A549 (cell line): Measurements from ENCODE around the gene NCCRP1. TPM values are rescaled to one million over a fixed set of nuclear protein-coding genes. Genes with fewer than 3 reads are reported as not detected.

Experiments
- ATAC-seq, 2 experiments: fragments of 200-7000 bp in 1 of 2; fragments of >200 bp in 1 of 2; cut with Nextera tagmentation in 1 of 2; cut with Tn5 transposase in 1 of 2; 3 replicates each; pipeline versions ENCODE4 v1.8.0 to v1.9.1; 2018 to 2020; ENCODE audit warnings: mild to moderate bottlenecking in 1 of 2, moderate library complexity in 1 of 2
- CTCF ChIA-PET: fragments of 300-600 bp; sonication (Branson Sonifier 250); formaldehyde crosslinking; extraction: SDS; loops from one replicate; lab custom pipeline; 2021; ENCODE audit warnings: antibody characterized with exemption, inconsistent platforms; lab: Yijun Ruan, JAX
- POLR2A ChIA-PET: fragments of 350-600 bp; formaldehyde crosslinking; extraction: SDS; loops from one replicate; lab custom pipeline; 2021; ENCODE audit warnings: antibody characterized with exemption, inconsistent platforms; lab: Yijun Ruan, JAX
- DNase-seq, 2 experiments: peaks; one replicate each; pipeline versions ENCODE4 v3.0.0 to v3.0.0-alpha.2; 2011 to 2016; ENCODE audit warnings: low read depth in 1 of 2, low spot score in 1 of 2
- FAIRE-seq: peaks from 2 replicates; lab custom pipeline; 2011; peaks lifted over from hg19 to GRCh38; lab: Jason Lieb, UNC
- H3K27ac ChIP-seq, 2 experiments: fragments of >200 bp; sonication (Bioruptor Twin); formaldehyde crosslinking; 3 replicates each; pipeline ENCODE4 v1.5.1; 2016 to 2017
- H3K4me1 ChIP-seq: fragments of >200 bp; sonication (Bioruptor Twin); formaldehyde crosslinking; 3 replicates; pipeline ENCODE4 v1.6.1; 2016
- H3K4me2 ChIP-seq: fragments of >200 bp; sonication (Bioruptor Twin); formaldehyde crosslinking; 3 replicates; pipeline ENCODE4 v1.6.1; 2016
- H3K4me3 ChIP-seq: fragments of >200 bp; sonication (Bioruptor Twin); formaldehyde crosslinking; 3 replicates; pipeline ENCODE4 v1.5.1; 2016
- H3K9me3 ChIP-seq: fragments of >200 bp; sonication (Bioruptor Twin); formaldehyde crosslinking; 3 replicates; pipeline ENCODE4 v1.6.1; 2016
- BHLHE40 ChIP-seq: IDR thresholded peaks from 2 replicates; pipeline ENCODE4 v1.6.1; 2012; ENCODE audit warnings: low read depth, low read length, inconsistent platforms
- CEBPB ChIP-seq, 2 experiments: fragments of >200 bp in 1 of 2; sonication (Bioruptor Twin) in 1 of 2; formaldehyde crosslinking in 1 of 2; IDR thresholded peaks; 2 replicates each; pipeline ENCODE4 v1.6.1; 2012 to 2016
- CHD2 ChIP-seq: fragments of 150-350 bp; IDR thresholded peaks from 2 replicates; pipeline ENCODE4 v1.6.1; 2014; ENCODE audit warnings: low read length; ENCODE audit not compliant: partially characterized antibody
- CHD4 ChIP-seq: fragments of 200-600 bp; sonication (generic); IDR thresholded peaks from 2 replicates; pipeline ENCODE4 v1.6.1; 2016; ENCODE audit warnings: antibody characterized with exemption, mild to moderate bottlenecking, borderline replicate concordance
- EHF ChIP-seq: fragments of 250-450 bp; sonication (Bioruptor Pico); IDR thresholded peaks from 2 replicates; pipeline ENCODE4 v1.5.0; 2020; ENCODE audit warnings: mild to moderate bottlenecking
- EP300 ChIP-seq, 2 experiments: fragments of >200 bp; sonication (Bioruptor Twin); formaldehyde crosslinking; IDR thresholded peaks; 2 replicates in 1 of 2; 3 replicates in 1 of 2; pipeline ENCODE4 v1.6.1; 2016 to 2017
- FOSB ChIP-seq: fragments of 250-450 bp; sonication (Bioruptor Pico); IDR thresholded peaks from 2 replicates; pipeline ENCODE4 v1.5.0; 2020; ENCODE audit warnings: mild to moderate bottlenecking, moderate library complexity
- FOSL2 ChIP-seq, 2 experiments: fragments of 450-650 bp in 1 of 2; fragments of >200 bp in 1 of 2; sonication (Bioruptor Twin) in 1 of 2; formaldehyde crosslinking; IDR thresholded peaks; 2 replicates each; pipeline versions ENCODE4 v1.5.0 to v1.6.1; 2016 to 2020; ENCODE audit warnings: mild to moderate bottlenecking in 1 of 2, moderate library complexity in 1 of 2
- HES2 ChIP-seq: fragments of >200 bp; sonication (Bioruptor Twin); formaldehyde crosslinking; IDR thresholded peaks from 2 replicates; pipeline ENCODE4 v1.6.1; 2016
- HEYL ChIP-seq: fragments of 250-450 bp; sonication (Bioruptor Pico); IDR thresholded peaks from 2 replicates; pipeline ENCODE4 v1.8.0; 2021; ENCODE audit warnings: mild to moderate bottlenecking, moderate library complexity
- HOXB13 ChIP-seq: fragments of 250-450 bp; sonication (Bioruptor Pico); IDR thresholded peaks from 2 replicates; pipeline ENCODE4 v1.5.0; 2020; ENCODE audit warnings: low read depth, mild to moderate bottlenecking, moderate library complexity
- JUN ChIP-seq, 2 experiments: fragments of >200 bp; sonication (Bioruptor Twin); formaldehyde crosslinking; IDR thresholded peaks; 2 replicates in 1 of 2; 3 replicates in 1 of 2; pipeline ENCODE4 v1.6.1; 2016 to 2017
- KDM1A ChIP-seq: fragments of 200-600 bp; sonication (generic); IDR thresholded peaks from 2 replicates; pipeline ENCODE4 v1.6.1; 2016; ENCODE audit warnings: low read depth, mild to moderate bottlenecking
- KDM5A ChIP-seq: fragments of 200-600 bp; sonication (generic); IDR thresholded peaks from 2 replicates; pipeline ENCODE4 v1.6.1; 2016; ENCODE audit warnings: antibody characterized with exemption, mild to moderate bottlenecking
- MAFK ChIP-seq: fragments of 450-650 bp; IDR thresholded peaks from 2 replicates; pipeline ENCODE4 v1.6.1; 2014; ENCODE audit not compliant: partially characterized antibody
- MAZ ChIP-seq: fragments of 150-350 bp; IDR thresholded peaks from 2 replicates; pipeline ENCODE4 v1.6.1; 2014; ENCODE audit warnings: antibody characterized with exemption, low read depth, low read length, borderline replicate concordance
- NR3C1 ChIP-seq: fragments of >200 bp; sonication (Bioruptor Twin); formaldehyde crosslinking; IDR thresholded peaks from 3 replicates; pipeline ENCODE4 v1.6.1; 2017
- PBX3 ChIP-seq: IDR thresholded peaks from 2 replicates; pipeline ENCODE4 v1.6.1; 2012
- POLR2A ChIP-seq: IDR thresholded peaks from 2 replicates; pipeline ENCODE4 v1.6.1; 2012; ENCODE audit warnings: mild to moderate bottlenecking, low read length
- POLR2AphosphoS2 ChIP-seq: conservative IDR thresholded peaks from 2 replicates; pipeline ENCODE4 v1.6.1; 2012; ENCODE audit warnings: low read length, improper control_type of control experiment, inconsistent platforms
- RAD21 ChIP-seq, 2 experiments: fragments of >200 bp in 1 of 2; sonication (Bioruptor Twin) in 1 of 2; formaldehyde crosslinking in 1 of 2; IDR thresholded peaks in 1 of 2; conservative IDR thresholded peaks in 1 of 2; 2 replicates in 1 of 2; 3 replicates in 1 of 2; pipeline ENCODE4 v1.6.1; 2012 to 2018; ENCODE audit warnings: inconsistent platforms in 1 of 2
- REST ChIP-seq: fragments of 200-600 bp; sonication (generic); IDR thresholded peaks from 2 replicates; pipeline ENCODE4 v1.6.1; 2016; ENCODE audit warnings: antibody characterized with exemption, mild to moderate bottlenecking, moderate library complexity
- RFX5 ChIP-seq: fragments of 450-650 bp; IDR thresholded peaks from 2 replicates; pipeline ENCODE4 v1.7.1; 2014; ENCODE audit warnings: antibody characterized with exemption, mild to moderate bottlenecking, moderate library complexity
- SMC3 ChIP-seq: fragments of >200 bp; sonication (Bioruptor Twin); formaldehyde crosslinking; IDR thresholded peaks from 3 replicates; pipeline ENCODE4 v1.6.1; 2018; ENCODE audit warnings: inconsistent platforms
- SREBF2 ChIP-seq: fragments of 450-650 bp; IDR thresholded peaks from 2 replicates; pipeline ENCODE4 v1.6.1; 2014; ENCODE audit warnings: mild to moderate bottlenecking, moderate library complexity
- USF2 ChIP-seq: fragments of 450-650 bp; IDR thresholded peaks from 2 replicates; pipeline ENCODE4 v1.6.1; 2014; ENCODE audit warnings: antibody characterized with exemption
- ZFP36 ChIP-seq: fragments of 450-650 bp; IDR thresholded peaks from 2 replicates; pipeline ENCODE4 v1.6.1; 2014; ENCODE audit warnings: borderline replicate concordance; ENCODE audit not compliant: partially characterized antibody
- ZNF302 ChIP-seq: fragments of 250-450 bp; sonication (Bioruptor Pico); IDR thresholded peaks from 2 replicates; pipeline ENCODE4 v1.9.0; 2021; ENCODE audit warnings: inconsistent platforms, mild to moderate bottlenecking, moderate library complexity
- ZSCAN20 ChIP-seq: fragments of 250-450 bp; sonication (Bioruptor Pico); IDR thresholded peaks from 2 replicates; pipeline ENCODE4 v1.8.0; 2022; ENCODE audit warnings: mild to moderate bottlenecking, moderate library complexity
- WGBS: methylation state at CpG from one replicate; pipeline ENCODE4 v1.1.6; 2017; ENCODE audit errors: missing lambda C conversion rate; 5-methylcytosine and 5-hydroxymethylcytosine counted together
- polyA plus RNA-seq, 4 experiments: library from polyadenylated mRNA; depleted of rRNA in 3 of 4; stranded (reverse); fragments of >200 nt; fragmentation: RNase III in 1 of 4; extraction: RNeasy Plus Mini Kit Qiagen cat#74134 plus additional on column Dnase treatment in 1 of 4; gene quantifications; 2 replicates in 3 of 4; 3 replicates in 1 of 4; pipeline ENCODE4 v1.2.3, GENCODE V29; 2011 to 2017

Gene NCCRP1
- polyA plus RNA-seq, 2 of the 4 experiments (the other 2 are of a cell fraction), result 0.90 to 0.99 TPM

- 37% methylated on average over 11 of the region's 11 CpGs for WGBS
- Histone ChIP-seq H3K4me3 (no peak overlapping the region), H3K4me2 (peak overlapping the region; percentile 41), H3K4me1 (peaks cover 38% of the 10 kb centered on the region), H3K9me3 (no peaks in the 10 kb centered on the region), H3K27ac (peak overlapping the region in 1 of 2 experiments; percentile 0; a peak in 1 of 6 replicates)
- DNase-seq (peak in 1 of 2 experiments; percentile 68), ATAC-seq (no peak), FAIRE-seq (peak; percentile 99)
- TF ChIP-seq KDM1A, result no peak
- no peak for TF ChIP-seq MAZ
- no peak for TF ChIP-seq HEYL (CRISPR knock-in tag)
- no peak for TF ChIP-seq SMC3
- TF ChIP-seq ZNF302 (CRISPR knock-in tag), result no peak
- no peak for TF ChIP-seq MAFK
- POLR2A ChIA-PET, result no interaction called here
- CTCF ChIA-PET, result interaction anchor here (0.6 to 2.5 kb wide), 6 partner anchors 41 to 229 kb away, joined by 3 to 10 read pairs (median 3); no protein-coding TSS in a partner anchor
Observed at GRCh38 chr19:39190768-39191167, 6.0 kb upstream of the NCCRP1 start.

GRCh38 chr19:39192846-39193245 lies 3.9 kb upstream of the NCCRP1 start:
- Histone ChIP-seq H3K4me3 (no peak overlapping the region), H3K4me2 (peak overlapping the region; percentile 70), H3K4me1 (peaks cover 51% of the 10 kb centered on the region), H3K9me3 (no peaks in the 10 kb centered on the region), H3K27ac (peak overlapping the region; percentile 45 to 71; a peak in 4 of 6 replicates)
- TF ChIP-seq NR3C1, result no peak
- no peak for TF ChIP-seq ZSCAN20 (CRISPR knock-in tag)
- no peak for TF ChIP-seq SMC3
- TF ChIP-seq ZFP36, result no peak
- ChIA-PET CTCF (interaction anchor here (0.8 to 3.2 kb wide), 7 partner anchors 10 to 790 kb away, joined by 3 to 14 read pairs (median 8); partner anchors contain the start of genes FAM98C and SYCN), POLR2A (no interaction called here)
- DNase-seq (no peak), ATAC-seq (no peak), FAIRE-seq (peak; percentile 13)
- 92% methylated on average over 2 of the region's 2 CpGs for WGBS

- ChIA-PET CTCF (interaction anchor here (0.6 to 6.3 kb wide), 12 partner anchors 10 to 649 kb away, joined by 3 to 39 read pairs (median 4); partner anchors contain the start of gene SYCN), POLR2A (interaction anchor here (0.6 to 1.2 kb wide), 2 partner anchors 33 to 263 kb away, joined by 3 to 4 read pairs; partner anchors contain the start of genes MRPS12 and SARS2)
- no peaks in the 10 kb centered on the region for H3K9me3 ChIP-seq
- peaks cover 55% of the 10 kb centered on the region for H3K4me1 ChIP-seq
- peak; percentile 67 to 82 for ATAC-seq
- peak; percentile 84 to 92 for DNase-seq
- no peak overlapping the region for H3K4me3 ChIP-seq
- peak overlapping the region; percentile 45 to 71 for H3K27ac ChIP-seq
- FAIRE-seq, result peak; percentile 89
- peak overlapping the region; percentile 70 for H3K4me2 ChIP-seq
- 2% methylated on average over 8 of the region's 8 CpGs for WGBS
- TF ChIP-seq ZSCAN20 (CRISPR knock-in tag) (no peak), HES2 (no peak), RFX5 (no peak), FOSB (no peak), REST (no peak), HOXB13 (CRISPR knock-in tag) (no peak), RAD21 (conservative IDR thresholded peaks at IDR 0.05 in 1 of 2, IDR thresholded peaks at IDR 0.05 in 1 of 2) (no peak; a peak in 1 of 5 replicates), FOSL2 (IDR thresholded peaks at IDR 0.05) (no peak), FOSL2 (CRISPR knock-in tag; IDR thresholded peaks at IDR 0.05) (peak; percentile 61), ZNF302 (CRISPR knock-in tag) (no peak), PBX3 (no peak), POLR2A (peak; percentile 16; the same call in 1 of the 2 replicates), POLR2AphosphoS2 (0 out of 2 replicates have a peak, but pooled peaks have one; percentile 61), KDM1A (no peak), KDM5A (no peak), EP300 (IDR thresholded peaks at IDR 0.05) (peak in 1 of 2 experiments; percentile 49; a peak in 1 of 5 replicates), USF2 (no peak), SREBF2 (no peak), CEBPB (IDR thresholded peaks at IDR 0.05) (no peak), ZFP36 (no peak), EHF (CRISPR knock-in tag) (no peak), CHD4 (no peak), CHD2 (no peak), BHLHE40 (no peak), JUN (IDR thresholded peaks at IDR 0.05) (peak in 1 of 2 experiments; percentile 53; a peak in 2 of 5 replicates), SMC3 (no peak)
Observed at GRCh38 chr19:39193803-39194202, 3.0 kb upstream of the NCCRP1 start.
